ENCODE results near the gene SCAANT1.

- no peak for TF ChIP-seq CTCF (conservative IDR thresholded peaks at IDR 0.05)
- no peak for TF ChIP-seq EZH2 (IDR thresholded peaks at IDR 0.05; ENCODE audit: low read depth)
These were observed 9.7 kb upstream of the SCAANT1 start for GRCh38 chr3:63921741-63922482.
